ENCODE measurements around the gene ADO.

DNA sequence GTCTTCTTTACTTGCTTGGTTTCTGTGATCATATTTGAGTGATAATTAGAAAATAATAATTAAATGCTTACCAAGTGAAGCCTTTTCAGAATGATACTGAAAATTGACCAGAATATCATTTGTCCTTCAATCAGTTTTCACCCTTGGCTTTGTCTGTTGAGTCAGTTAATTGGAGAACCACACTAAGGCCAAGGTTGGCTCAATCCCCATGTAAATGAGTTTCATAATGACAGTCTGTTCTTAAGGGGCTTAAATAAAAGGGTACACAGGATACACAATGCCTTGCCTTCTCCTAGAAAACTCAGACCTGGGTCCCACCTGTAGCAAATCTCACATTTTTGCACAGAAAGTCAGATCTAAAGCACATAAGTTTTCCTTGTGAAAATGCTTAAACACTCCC is 42.9 kb downstream of the ADO start:
- TF ChIP-seq FOXP1 (CRISPR knock-in tag; IDR thresholded peaks at IDR 0.05; ENCODE audit: borderline replicate concordance): no peak
- TF ChIP-seq CTCF (IDR thresholded peaks at IDR 0.05): no peak
- no peak for TF ChIP-seq SP1 (CRISPR knock-in tag; conservative IDR thresholded peaks at IDR 0.05)
- TF ChIP-seq TP53 (CRISPR knock-in tag; IDR thresholded peaks at IDR 0.05): no peak
- TF ChIP-seq, protein P1, sequence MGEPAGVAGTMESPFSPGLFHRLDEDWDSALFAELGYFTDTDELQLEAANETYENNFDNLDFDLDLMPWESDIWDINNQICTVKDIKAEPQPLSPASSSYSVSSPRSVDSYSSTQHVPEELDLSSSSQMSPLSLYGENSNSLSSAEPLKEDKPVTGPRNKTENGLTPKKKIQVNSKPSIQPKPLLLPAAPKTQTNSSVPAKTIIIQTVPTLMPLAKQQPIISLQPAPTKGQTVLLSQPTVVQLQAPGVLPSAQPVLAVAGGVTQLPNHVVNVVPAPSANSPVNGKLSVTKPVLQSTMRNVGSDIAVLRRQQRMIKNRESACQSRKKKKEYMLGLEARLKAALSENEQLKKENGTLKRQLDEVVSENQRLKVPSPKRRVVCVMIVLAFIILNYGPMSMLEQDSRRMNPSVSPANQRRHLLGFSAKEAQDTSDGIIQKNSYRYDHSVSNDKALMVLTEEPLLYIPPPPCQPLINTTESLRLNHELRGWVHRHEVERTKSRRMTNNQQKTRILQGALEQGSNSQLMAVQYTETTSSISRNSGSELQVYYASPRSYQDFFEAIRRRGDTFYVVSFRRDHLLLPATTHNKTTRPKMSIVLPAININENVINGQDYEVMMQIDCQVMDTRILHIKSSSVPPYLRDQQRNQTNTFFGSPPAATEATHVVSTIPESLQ (CRISPR knock-in tag; IDR thresholded peaks at IDR 0.05): no peak
- TF ChIP-seq TCF7 (CRISPR knock-in tag; IDR thresholded peaks at IDR 0.05; ENCODE audit: low read depth): no peak
- TF ChIP-seq GRHL2 (CRISPR knock-in tag; IDR thresholded peaks at IDR 0.05; ENCODE audit: insufficient replicate concordance, severe bottlenecking): no peak

Data from WTC11 (cell line).